GM23338 (cell line): ENCODE data around the gene PCMT1. TPM values are rescaled to one million over a fixed set of nuclear protein-coding genes. Genes with fewer than 3 reads are reported as not detected.

Experiments
- ATAC-seq: fragments of 200-7000 bp; cut with Tn5 transposase; 3 replicates; pipeline ENCODE4 v1.9.1; 2020
- DNase-seq: peaks from one replicate; pipeline ENCODE4 v3.0.0-alpha.2; 2015; ENCODE audit warnings: low spot score
- H2AFZ ChIP-seq: fragments of 200-600 bp; sonication (generic); 2 replicates; pipeline ENCODE4 v1.8.0; 2016; ENCODE audit warnings: antibody characterized with exemption, mild to moderate bottlenecking, moderate library complexity
- H3F3A ChIP-seq: fragments of 200-600 bp; sonication (generic); replicated peaks from 2 replicates; pipeline ENCODE4 v1.8.0; 2017; ENCODE audit warnings: antibody characterized with exemption, mixed run types, low read depth
- H3K27ac ChIP-seq: fragments of 200-600 bp; sonication (generic); 2 replicates; pipeline ENCODE4 v1.6.1; 2016; ENCODE audit warnings: low read depth
- H3K27me3 ChIP-seq: fragments of 200-600 bp; sonication (generic); 2 replicates; pipeline ENCODE4 v1.8.0; 2016; ENCODE audit warnings: mild to moderate bottlenecking, mixed run types, moderate library complexity; ENCODE audit not compliant: insufficient read depth
- H3K36me3 ChIP-seq: fragments of 200-600 bp; sonication (generic); 2 replicates; pipeline ENCODE4 v1.8.0; 2016; ENCODE audit warnings: mild to moderate bottlenecking; ENCODE audit not compliant: insufficient read depth
- H3K4me1 ChIP-seq: fragments of 200-600 bp; sonication (generic); 2 replicates; pipeline ENCODE4 v1.8.0; 2016; ENCODE audit warnings: mild to moderate bottlenecking, moderate library complexity; ENCODE audit not compliant: insufficient read depth
- H3K4me2 ChIP-seq: fragments of 200-600 bp; sonication (generic); 2 replicates; pipeline ENCODE4 v1.7.1; 2017; ENCODE audit warnings: mixed run types
- H3K4me3 ChIP-seq: fragments of 200-600 bp; sonication (generic); 2 replicates; pipeline ENCODE4 v1.6.1; 2016; ENCODE audit warnings: mixed run types
- H3K79me2 ChIP-seq: fragments of 200-600 bp; sonication (generic); replicated peaks from 2 replicates; pipeline ENCODE4 v1.8.0; 2017; ENCODE audit warnings: mild to moderate bottlenecking; ENCODE audit not compliant: insufficient read depth
- H3K9me2 ChIP-seq: fragments of 200-600 bp; sonication (generic); 2 replicates; pipeline ENCODE4 v1.8.0; 2017; ENCODE audit not compliant: insufficient read depth
- H4K20me1 ChIP-seq: fragments of 200-600 bp; sonication (generic); replicated peaks from 2 replicates; pipeline ENCODE4 v1.8.0; 2017; ENCODE audit warnings: mild to moderate bottlenecking; ENCODE audit not compliant: insufficient read depth
- H3K27ac Mint-ChIP-seq: 2 replicates; pipeline ENCODE4 v1.8.0; 2020; ENCODE audit warnings: inconsistent platforms, mild to moderate bottlenecking, moderate library complexity, mixed read lengths
- H3K27me3 Mint-ChIP-seq: 3 replicates; pipeline ENCODE4 v1.8.0; 2022; ENCODE audit warnings: low read depth, mild to moderate bottlenecking, moderate library complexity, mixed read lengths, inconsistent platforms; ENCODE audit not compliant: insufficient read depth, poor library complexity
- H3K36me3 Mint-ChIP-seq: 3 replicates; pipeline ENCODE4 v1.8.0; 2021; ENCODE audit warnings: low read depth, mild to moderate bottlenecking, inconsistent platforms, moderate library complexity, mixed read lengths
- H3K4me1 Mint-ChIP-seq: 3 replicates; pipeline ENCODE4 v1.8.0; 2020; ENCODE audit warnings: mild to moderate bottlenecking, inconsistent platforms, mixed read lengths
- H3K4me3 Mint-ChIP-seq: 3 replicates; pipeline ENCODE4 v1.8.0; 2021; ENCODE audit warnings: moderate library complexity, mild to moderate bottlenecking, inconsistent platforms, mixed read lengths
- H3K9me3 Mint-ChIP-seq: 3 replicates; pipeline ENCODE4 v1.8.0; 2020; ENCODE audit warnings: moderate library complexity, mild to moderate bottlenecking, inconsistent platforms, mixed read lengths
- CTCF ChIP-seq, 2 experiments: fragments of 200-600 bp in 1 of 2; sonication (generic) in 1 of 2; conservative IDR thresholded peaks; 2 replicates each; pipeline versions ENCODE4 v1.5.1 to v1.6.1; 2016 to 2017; ENCODE audit warnings: antibody characterized with exemption in 2 of 2, low read depth in 2 of 2, mild to moderate bottlenecking in 2 of 2, moderate library complexity in 1 of 2
- EZH2phosphoT487 ChIP-seq: fragments of 200-600 bp; sonication (generic); IDR thresholded peaks from one replicate; pipeline ENCODE4 v1.8.1; 2018; ENCODE audit warnings: antibody characterized with exemption; ENCODE audit not compliant: unreplicated experiment
- NANOG ChIP-seq: IDR thresholded peaks from 2 replicates; pipeline ENCODE4 v1.6.1; 2016; ENCODE audit warnings: antibody characterized with exemption, borderline replicate concordance
- REST ChIP-seq: IDR thresholded peaks from one replicate; pipeline ENCODE4 v1.6.1; 2018; ENCODE audit warnings: antibody characterized with exemption; ENCODE audit not compliant: unreplicated experiment
- STAT1 ChIP-seq: IDR thresholded peaks from one replicate; pipeline ENCODE4 v1.6.1; 2016; ENCODE audit warnings: antibody characterized with exemption; ENCODE audit not compliant: unreplicated experiment
- ZNF462 ChIP-seq: fragments of 250-450 bp; sonication (Bioruptor Pico); IDR thresholded peaks from 2 replicates; pipeline ENCODE4 v1.5.0; 2020; ENCODE audit warnings: mild to moderate bottlenecking, moderate library complexity
- polyA plus RNA-seq: library from polyadenylated mRNA; unstranded; fragments of >200 nt; fragmentation: Nextera tagmentation; extraction: Ambion mirVana; gene quantifications from 2 replicates; pipeline ENCODE4 v1.2.1, GENCODE V29; 2016
- total RNA-seq: library from RNA; depleted of rRNA; stranded (reverse); fragments of >200 nt; shearing (Covaris generic); gene quantifications from 2 replicates; pipeline ENCODE4 v1.2.3, GENCODE V29; 2014

The PCMT1 gene
- total and polyA plus RNA-seq, 2 experiments from 2014 or later = 87.6 to 168 TPM

- TF ChIP-seq REST (no peak), CTCF (conservative IDR thresholded peaks at IDR 0.05; ENCODE audit: low read depth in 2 of 2) (0 out of 4 replicates have a peak, but pooled peaks of 1 of the 2 experiments have one; percentile 3), STAT1 (no peak)
- Histone ChIP-seq H3F3A (no peaks in the 10 kb centered on the region), H3K9me2 (no peaks in the 10 kb centered on the region), H3K27me3 (no peaks in the 10 kb centered on the region), H3K36me3 (no peaks in the 10 kb centered on the region; the same call in 1 of the 2 replicates), H3K79me2 (no peaks in the 10 kb centered on the region), H3K4me3 (no peak overlapping the region), H4K20me1 (no peaks in the 10 kb centered on the region; the same call in 1 of the 2 replicates), H3K4me2 (no peak overlapping the region), H3K4me1 (no peaks in the 10 kb centered on the region), H3K27ac (no peak overlapping the region), H2AFZ (no peak overlapping the region)
- Mint-ChIP-seq H3K9me3 (no peaks in the 10 kb centered on the region), H3K4me3 (no peak overlapping the region), H3K4me1 (no peaks in the 10 kb centered on the region), H3K27me3 (peaks cover 5% of the 10 kb centered on the region), H3K27ac (no peak overlapping the region), H3K36me3 (no peaks in the 10 kb centered on the region)
- DNase-seq (peak; percentile 14), ATAC-seq (no peak)
These were observed 71.0 kb downstream of the PCMT1 start for GRCh38 chr6:149820506-149820905.

- no peaks in the 10 kb centered on the region for H3K4me1 Mint-ChIP-seq
- no peak overlapping the region for H3K27ac ChIP-seq
- ATAC-seq = no peak
- no peak for TF ChIP-seq EZH2phosphoT487
- TF ChIP-seq ZNF462 (CRISPR knock-in tag) = no peak
- TF ChIP-seq REST = no peak
- TF ChIP-seq NANOG = no peak
These were observed 72.0 kb downstream of the PCMT1 start for GRCh38 chr6:149821492-149821891.

More at GRCh38 chr6:149821492-149821891, 72.0 kb downstream of the PCMT1 start:
- Histone ChIP-seq H2AFZ (no peak overlapping the region), H3K36me3 (no peaks in the 10 kb centered on the region; the same call in 1 of the 2 replicates), H3K79me2 (no peaks in the 10 kb centered on the region), H3K4me2 (no peak overlapping the region), H3K27me3 (no peaks in the 10 kb centered on the region), H3F3A (no peaks in the 10 kb centered on the region), H4K20me1 (no peaks in the 10 kb centered on the region; the same call in 1 of the 2 replicates), H3K4me3 (no peak overlapping the region), H3K9me2 (no peaks in the 10 kb centered on the region), H3K4me1 (no peaks in the 10 kb centered on the region)
- no peak for DNase-seq
- H3K27ac Mint-ChIP-seq = no peak overlapping the region
- H3K9me3 Mint-ChIP-seq = no peaks in the 10 kb centered on the region
- H3K4me3 Mint-ChIP-seq = no peak overlapping the region
- H3K36me3 Mint-ChIP-seq = no peaks in the 10 kb centered on the region
- H3K27me3 Mint-ChIP-seq = peaks cover 5% of the 10 kb centered on the region
